Epithelial cell of umbilical artery (primary cell): ENCODE results near the gene ARHGAP10. TPM values are rescaled to one million over a fixed set of nuclear protein-coding genes. Genes with fewer than 3 reads are reported as not detected.

ENCODE experiments used
- total RNA-seq: library from RNA; depleted of rRNA; stranded (reverse); fragments of >200 nt; gene quantifications from 2 replicates; pipeline ENCODE4 v1.2.3, GENCODE V29; 2014

The ARHGAP10 gene, protein sequence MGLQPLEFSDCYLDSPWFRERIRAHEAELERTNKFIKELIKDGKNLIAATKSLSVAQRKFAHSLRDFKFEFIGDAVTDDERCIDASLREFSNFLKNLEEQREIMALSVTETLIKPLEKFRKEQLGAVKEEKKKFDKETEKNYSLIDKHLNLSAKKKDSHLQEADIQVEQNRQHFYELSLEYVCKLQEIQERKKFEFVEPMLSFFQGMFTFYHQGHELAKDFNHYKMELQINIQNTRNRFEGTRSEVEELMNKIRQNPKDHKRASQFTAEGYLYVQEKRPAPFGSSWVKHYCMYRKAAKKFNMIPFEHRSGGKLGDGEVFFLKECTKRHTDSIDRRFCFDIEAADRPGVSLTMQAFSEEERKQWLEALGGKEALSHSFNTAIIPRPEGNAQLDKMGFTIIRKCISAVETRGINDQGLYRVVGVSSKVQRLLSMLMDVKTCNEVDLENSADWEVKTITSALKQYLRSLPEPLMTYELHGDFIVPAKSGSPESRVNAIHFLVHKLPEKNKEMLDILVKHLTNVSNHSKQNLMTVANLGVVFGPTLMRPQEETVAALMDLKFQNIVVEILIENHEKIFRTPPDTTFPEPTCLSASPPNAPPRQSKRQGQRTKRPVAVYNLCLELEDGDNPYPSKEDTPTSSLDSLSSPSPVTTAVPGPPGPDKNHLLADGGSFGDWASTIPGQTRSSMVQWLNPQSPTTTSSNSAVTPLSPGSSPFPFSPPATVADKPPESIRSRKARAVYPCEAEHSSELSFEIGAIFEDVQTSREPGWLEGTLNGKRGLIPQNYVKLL
- total RNA-seq: 12.7 and 20.1 TPM in 2 replicates

DNA sequence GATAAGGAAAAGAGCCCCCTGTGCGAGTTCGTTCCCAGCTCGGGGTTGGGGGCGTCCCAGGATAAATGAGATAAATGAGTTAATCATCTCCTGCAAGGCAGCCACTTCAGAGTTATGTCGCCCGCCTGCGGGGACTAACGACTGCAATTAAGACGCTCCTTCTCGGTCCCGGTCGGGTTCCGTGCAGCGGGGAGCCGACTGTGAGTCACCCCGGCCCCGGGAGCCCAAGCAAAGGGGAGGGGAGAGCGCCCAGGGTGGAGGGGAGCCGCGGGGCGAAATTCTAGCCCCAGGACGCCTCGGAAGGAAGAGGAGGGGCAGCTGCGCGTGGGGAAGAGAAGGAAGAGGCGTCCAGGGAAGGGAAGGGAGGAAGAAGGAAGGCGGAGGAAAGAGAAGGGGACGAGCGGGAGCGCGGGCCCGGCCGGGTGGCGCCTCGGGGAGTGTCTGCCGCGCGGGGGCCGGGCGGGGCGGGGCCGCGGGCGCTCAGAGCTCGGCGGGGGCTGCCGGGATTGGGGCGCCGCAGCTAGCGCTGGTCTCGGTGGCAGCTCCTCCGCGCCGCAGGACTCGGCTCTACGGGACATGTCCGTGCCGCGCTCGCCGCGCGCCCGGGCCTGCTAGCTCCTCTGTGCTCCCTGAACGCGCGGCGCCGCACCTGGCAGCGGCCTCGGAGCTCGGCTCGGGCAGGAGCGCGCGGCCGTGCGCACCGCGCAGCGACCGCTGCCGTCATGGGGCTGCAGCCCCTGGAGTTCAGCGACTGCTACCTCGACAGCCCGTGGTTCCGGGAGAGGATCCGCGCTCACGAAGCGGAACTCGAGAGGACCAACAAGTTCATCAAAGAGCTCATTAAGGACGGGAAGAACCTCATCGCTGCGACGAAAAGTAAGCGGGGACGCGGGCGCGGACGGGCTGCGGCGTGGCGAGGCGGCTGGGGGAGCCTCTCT lies at the start of gene ARHGAP10:
TSS of gene ARHGAP10 (plus strand) at position 509 of the 938 bp plus-strand sequence. CDS start at position 723, 214 bp downstream.

DNA sequence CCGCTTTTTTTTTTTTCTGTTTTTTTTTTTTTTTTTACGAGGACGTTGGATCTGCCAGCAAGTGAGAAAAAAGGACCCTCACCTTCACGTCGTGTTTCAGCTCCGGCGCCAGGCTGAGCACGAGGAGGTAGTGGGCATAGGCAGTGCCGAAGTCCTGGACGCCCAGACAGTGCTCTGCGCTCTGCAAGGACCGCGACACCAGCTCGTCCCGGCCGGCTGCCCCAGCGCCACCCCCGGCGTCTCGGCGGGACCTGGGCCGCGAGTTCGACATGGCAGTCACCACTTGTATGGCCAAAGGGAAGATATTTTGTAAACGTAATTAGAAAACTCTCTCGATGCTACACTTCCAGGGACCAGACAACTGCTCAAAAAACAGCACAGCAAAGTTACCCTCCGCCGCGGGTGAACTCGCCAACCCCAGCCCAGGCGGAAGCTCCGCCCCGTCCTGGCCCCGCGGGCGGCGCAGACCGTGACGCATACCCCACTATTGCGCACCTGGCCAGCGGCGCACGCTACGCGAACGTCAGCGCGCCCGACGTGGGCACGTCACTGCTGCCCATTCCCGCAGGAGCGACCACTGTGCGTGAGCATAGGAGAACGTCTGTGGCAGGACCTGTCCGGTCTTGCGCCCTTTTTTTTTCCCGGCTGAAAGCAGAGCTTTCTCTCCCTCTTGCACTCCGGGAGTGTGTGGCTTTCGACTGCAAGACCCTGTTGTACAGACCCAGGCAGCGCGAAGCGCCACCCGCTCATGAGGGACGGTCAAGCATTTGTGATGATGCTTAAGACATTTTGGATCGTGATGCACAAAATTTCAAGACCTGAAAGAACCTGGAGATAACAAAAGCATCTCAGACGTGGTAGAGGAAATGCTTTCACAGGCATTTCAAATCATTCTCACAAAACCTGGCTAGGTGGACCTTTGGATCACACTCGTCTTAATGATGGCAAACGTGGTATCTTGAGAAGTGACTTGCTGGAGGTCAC lies 47.9 kb upstream of the ARHGAP10 start, which contains the start of gene PRMT9:
TSS of gene PRMT9 (minus strand) at position 447 of the 984 bp plus-strand sequence. CDS start at position 271, 176 bp downstream.

Other genes with a start within 250 kb of the ARHGAP10 start
- gene TMEM184C, start 114.7 kb upstream of the ARHGAP10 start, total RNA-seq: 34.1 and 55.8 TPM in 2 replicates
- gene PRMT9, start 47.9 kb upstream of the ARHGAP10 start, total RNA-seq: 10.1 and 10.8 TPM in 2 replicates